GM12878 (cell line): ENCODE measurements around the gene LRP10. TPM values are rescaled to one million over a fixed set of nuclear protein-coding genes. Genes with fewer than 3 reads are reported as not detected.

Experiments used
- CBFB ChIP-seq: IDR thresholded peaks from 2 replicates; pipeline ENCODE4 v1.6.1; 2016; ENCODE audit warnings: antibody characterized with exemption, low read depth
- CREM ChIP-seq: IDR thresholded peaks from 2 replicates; pipeline ENCODE4 v1.6.1; 2014; ENCODE audit warnings: antibody characterized with exemption, low read depth
- CTCF ChIP-seq, 3 experiments: IDR thresholded peaks in 2 of 3; conservative IDR thresholded peaks in 1 of 3; 2 replicates each; pipeline ENCODE4 v1.5.1; 2011; ENCODE audit warnings: low read depth in 3 of 3, low read length in 3 of 3, mild to moderate bottlenecking in 3 of 3, control low read depth in 2 of 3, moderate library complexity in 2 of 3, inconsistent platforms in 1 of 3, mixed read lengths in 1 of 3; ENCODE audit not compliant: control insufficient read depth in 2 of 3, insufficient read depth in 1 of 3; ENCODE audit errors: extremely low read depth in 1 of 3
- EP300 ChIP-seq, 2 experiments: fragments of 150-350 bp in 1 of 2; IDR thresholded peaks; 2 replicates each; pipeline ENCODE4 v1.6.1; 2011 to 2012; ENCODE audit warnings: low read depth in 2 of 2, low read length in 2 of 2, borderline replicate concordance in 1 of 2, improper control_type of control experiment in 1 of 2, inconsistent platforms in 1 of 2; ENCODE audit not compliant: control insufficient read depth in 1 of 2
- MAX ChIP-seq: IDR thresholded peaks from 2 replicates; pipeline ENCODE4 v1.6.1; 2012; ENCODE audit warnings: low read depth, low read length, improper control_type of control experiment
- NFYB ChIP-seq: IDR thresholded peaks from 2 replicates; pipeline ENCODE4 v1.6.1; 2011; ENCODE audit warnings: low read depth, mild to moderate bottlenecking, low read length, improper control_type of control experiment, moderate library complexity; ENCODE audit not compliant: insufficient read depth
- PBX3 ChIP-seq: IDR thresholded peaks from 2 replicates; pipeline ENCODE4 v1.6.1; 2011; ENCODE audit warnings: mild to moderate bottlenecking, low read depth, low read length, moderate library complexity; ENCODE audit not compliant: insufficient replicate concordance
- RAD21 ChIP-seq: IDR thresholded peaks from 2 replicates; pipeline ENCODE4 v1.6.1; 2011; ENCODE audit warnings: mild to moderate bottlenecking, low read depth, low read length, moderate library complexity; ENCODE audit not compliant: insufficient read depth
- RAD51 ChIP-seq: fragments of 450-650 bp; IDR thresholded peaks from 2 replicates; pipeline ENCODE4 v1.6.1; 2016; ENCODE audit warnings: moderate library complexity, mild to moderate bottlenecking, inconsistent platforms
- SMARCA5 ChIP-seq: fragments of 450-650 bp; IDR thresholded peaks from 2 replicates; pipeline ENCODE4 v1.6.1; 2017; ENCODE audit warnings: mild to moderate bottlenecking
- TBL1XR1 ChIP-seq: IDR thresholded peaks from 2 replicates; pipeline ENCODE4 v1.6.1; 2012; ENCODE audit warnings: low read depth, low read length, improper control_type of control experiment
- TCF3 ChIP-seq: IDR thresholded peaks from 2 replicates; pipeline ENCODE4 v1.6.1; 2012; ENCODE audit warnings: low read depth, mild to moderate bottlenecking, low read length, borderline replicate concordance; ENCODE audit not compliant: insufficient read depth
- ZNF592 ChIP-seq: fragments of 450-650 bp; IDR thresholded peaks from 2 replicates; pipeline ENCODE4 v1.6.1; 2017; ENCODE audit warnings: mild to moderate bottlenecking, moderate library complexity
- polyA plus RNA-seq, 11 experiments: library from polyadenylated mRNA; depleted of rRNA in 4 of 11; unstranded in 6 of 11; stranded (reverse) in 5 of 11; fragments of >200 nt; fragmentation: Nextera tagmentation in 4 of 11; fragmentation: Illumina TruSeq in 1 of 11; extraction: Ambion mirVana in 4 of 11; extraction: Trizol in 1 of 11; gene quantifications; 1 replicate in 1 of 11; 2 replicates in 10 of 11; pipeline versions ENCODE4 v1.2.1 to v1.2.3, GENCODE V29; 2011 to 2016; ENCODE audit warnings: inconsistent platforms in 2 of 11, missing spikeins in 2 of 11, low read depth in 1 of 11
- total RNA-seq, 4 experiments: library from RNA; depleted of rRNA in 3 of 4; stranded (reverse); fragments of >200 nt in 3 of 4; fragmentation: Illumina TruSeq in 1 of 4; extraction: Trizol in 1 of 4; gene quantifications; 2 replicates each; pipeline versions ENCODE4 v1.2.1 to v1.2.3, GENCODE V29; 2013 to 2021
- TF ChIP-seq, protein P1 (sequence below): fragments of 450-650 bp; IDR thresholded peaks from 2 replicates; pipeline ENCODE4 v1.6.1; 2016; ENCODE audit warnings: mild to moderate bottlenecking
- TF ChIP-seq, protein P2 (sequence below): fragments of 450-650 bp; formaldehyde crosslinking; IDR thresholded peaks from 2 replicates; pipeline ENCODE4 v1.4.0; 2020; ENCODE audit warnings: mild to moderate bottlenecking, moderate library complexity

LRP10 gene
- total and polyA plus RNA-seq, 10 of the 15 experiments (the other 5 are each of a cell fraction or from before 2014, with no cell fraction given): 3.0 to 56.9 (median 20.9) TPM

GRCh38 chr14:22822571-22823098 is 48.9 kb upstream of the LRP10 start (continued):
- TF ChIP-seq, protein P1, sequence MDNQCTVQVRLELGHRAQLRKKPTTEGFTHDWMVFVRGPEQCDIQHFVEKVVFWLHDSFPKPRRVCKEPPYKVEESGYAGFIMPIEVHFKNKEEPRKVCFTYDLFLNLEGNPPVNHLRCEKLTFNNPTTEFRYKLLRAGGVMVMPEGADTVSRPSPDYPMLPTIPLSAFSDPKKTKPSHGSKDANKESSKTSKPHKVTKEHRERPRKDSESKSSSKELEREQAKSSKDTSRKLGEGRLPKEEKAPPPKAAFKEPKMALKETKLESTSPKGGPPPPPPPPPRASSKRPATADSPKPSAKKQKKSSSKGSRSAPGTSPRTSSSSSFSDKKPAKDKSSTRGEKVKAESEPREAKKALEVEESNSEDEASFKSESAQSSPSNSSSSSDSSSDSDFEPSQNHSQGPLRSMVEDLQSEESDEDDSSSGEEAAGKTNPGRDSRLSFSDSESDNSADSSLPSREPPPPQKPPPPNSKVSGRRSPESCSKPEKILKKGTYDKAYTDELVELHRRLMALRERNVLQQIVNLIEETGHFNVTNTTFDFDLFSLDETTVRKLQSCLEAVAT: peak; percentile 42; the same call in 1 of the 2 replicates
- TF ChIP-seq RAD21 (peak; percentile 86), CTCF (IDR thresholded peaks at IDR 0.05 in 2 of 3, conservative IDR thresholded peaks at IDR 0.05 in 1 of 3; ENCODE audit: control insufficient read depth in 2 of 3, extremely low read depth in 1 of 3, insufficient read depth in 1 of 3, low read depth in 3 of 3, low read length in 3 of 3) (peak; percentile 73 to 77 (median 76)), ZNF592 (0 out of 2 replicates have a peak, but pooled peaks have one; percentile 44), MAX (no peak), TBL1XR1 (peak; percentile 44; the same call in 1 of the 2 replicates), PBX3 (no peak), RAD51 (no peak), CREM (no peak), EP300 (IDR thresholded peaks at IDR 0.05; ENCODE audit: borderline replicate concordance in 1 of 2, control insufficient read depth in 1 of 2, low read depth in 2 of 2, low read length in 2 of 2) (0 out of 4 replicates have a peak, but pooled peaks of 1 of the 2 experiments have one; percentile 25), SMARCA5 (peak; percentile 64; the same call in 1 of the 2 replicates), NFYB (no peak), TCF3 (no peak), CBFB (no peak; the same call in 1 of the 2 replicates)
- TF ChIP-seq, protein P2, sequence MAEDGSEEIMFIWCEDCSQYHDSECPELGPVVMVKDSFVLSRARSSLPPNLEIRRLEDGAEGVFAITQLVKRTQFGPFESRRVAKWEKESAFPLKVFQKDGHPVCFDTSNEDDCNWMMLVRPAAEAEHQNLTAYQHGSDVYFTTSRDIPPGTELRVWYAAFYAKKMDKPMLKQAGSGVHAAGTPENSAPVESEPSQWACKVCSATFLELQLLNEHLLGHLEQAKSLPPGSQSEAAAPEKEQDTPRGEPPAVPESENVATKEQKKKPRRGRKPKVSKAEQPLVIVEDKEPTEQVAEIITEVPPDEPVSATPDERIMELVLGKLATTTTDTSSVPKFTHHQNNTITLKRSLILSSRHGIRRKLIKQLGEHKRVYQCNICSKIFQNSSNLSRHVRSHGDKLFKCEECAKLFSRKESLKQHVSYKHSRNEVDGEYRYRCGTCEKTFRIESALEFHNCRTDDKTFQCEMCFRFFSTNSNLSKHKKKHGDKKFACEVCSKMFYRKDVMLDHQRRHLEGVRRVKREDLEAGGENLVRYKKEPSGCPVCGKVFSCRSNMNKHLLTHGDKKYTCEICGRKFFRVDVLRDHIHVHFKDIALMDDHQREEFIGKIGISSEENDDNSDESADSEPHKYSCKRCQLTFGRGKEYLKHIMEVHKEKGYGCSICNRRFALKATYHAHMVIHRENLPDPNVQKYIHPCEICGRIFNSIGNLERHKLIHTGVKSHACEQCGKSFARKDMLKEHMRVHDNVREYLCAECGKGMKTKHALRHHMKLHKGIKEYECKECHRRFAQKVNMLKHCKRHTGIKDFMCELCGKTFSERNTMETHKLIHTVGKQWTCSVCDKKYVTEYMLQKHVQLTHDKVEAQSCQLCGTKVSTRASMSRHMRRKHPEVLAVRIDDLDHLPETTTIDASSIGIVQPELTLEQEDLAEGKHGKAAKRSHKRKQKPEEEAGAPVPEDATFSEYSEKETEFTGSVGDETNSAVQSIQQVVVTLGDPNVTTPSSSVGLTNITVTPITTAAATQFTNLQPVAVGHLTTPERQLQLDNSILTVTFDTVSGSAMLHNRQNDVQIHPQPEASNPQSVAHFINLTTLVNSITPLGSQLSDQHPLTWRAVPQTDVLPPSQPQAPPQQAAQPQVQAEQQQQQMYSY (CRISPR knock-in tag): no peak
